Osteocyte (in vitro differentiated cells): ENCODE data around the gene FAM20C. TPM values are rescaled to one million over a fixed set of nuclear protein-coding genes. Genes with fewer than 3 reads are reported as not detected.
"Not testable (repeated sequence)": the region's sequence is repeated elsewhere in the genome, so short reads cannot be mapped to it uniquely, and the experiment has no call there.

Experiments used
- DNase-seq: peaks from one replicate; pipeline ENCODE4 v3.0.0; 2021; ENCODE audit warnings: mixed read lengths; ENCODE audit not compliant: unreplicated experiment; ENCODE audit errors: extremely low spot score
- H3K27ac Mint-ChIP-seq: one replicate; pipeline ENCODE4 v1.8.0; 2021; ENCODE audit warnings: mild to moderate bottlenecking, mixed read lengths; ENCODE audit not compliant: unreplicated experiment
- H3K27me3 Mint-ChIP-seq: one replicate; pipeline ENCODE4 v1.8.0; 2021; ENCODE audit warnings: mixed read lengths; ENCODE audit not compliant: unreplicated experiment
- H3K36me3 Mint-ChIP-seq: one replicate; pipeline ENCODE4 v1.8.0; 2021; ENCODE audit warnings: mixed read lengths; ENCODE audit not compliant: unreplicated experiment
- H3K4me1 Mint-ChIP-seq: one replicate; pipeline ENCODE4 v1.8.0; 2021; ENCODE audit warnings: mixed read lengths; ENCODE audit not compliant: unreplicated experiment
- H3K4me3 Mint-ChIP-seq: one replicate; pipeline ENCODE4 v1.8.0; 2021; ENCODE audit warnings: mild to moderate bottlenecking, moderate library complexity, mixed read lengths; ENCODE audit not compliant: unreplicated experiment
- H3K9me3 Mint-ChIP-seq: one replicate; pipeline ENCODE4 v1.8.0; 2021; ENCODE audit warnings: mixed read lengths; ENCODE audit not compliant: unreplicated experiment
- total RNA-seq: library from RNA; stranded (reverse); gene quantifications from 2 replicates; pipeline ENCODE4 v1.2.1, GENCODE V29; 2021
- TF ChIP-seq, protein P1 (sequence below): fragments of 200-600 bp; sonication (generic); IDR thresholded peaks from 2 replicates; pipeline ENCODE4 v1.5.0; 2021; ENCODE audit warnings: antibody characterized with exemption, mild to moderate bottlenecking, moderate library complexity

Gene FAM20C
- total RNA-seq, 1 donor from 2014 or later, result 143 TPM

DNA sequence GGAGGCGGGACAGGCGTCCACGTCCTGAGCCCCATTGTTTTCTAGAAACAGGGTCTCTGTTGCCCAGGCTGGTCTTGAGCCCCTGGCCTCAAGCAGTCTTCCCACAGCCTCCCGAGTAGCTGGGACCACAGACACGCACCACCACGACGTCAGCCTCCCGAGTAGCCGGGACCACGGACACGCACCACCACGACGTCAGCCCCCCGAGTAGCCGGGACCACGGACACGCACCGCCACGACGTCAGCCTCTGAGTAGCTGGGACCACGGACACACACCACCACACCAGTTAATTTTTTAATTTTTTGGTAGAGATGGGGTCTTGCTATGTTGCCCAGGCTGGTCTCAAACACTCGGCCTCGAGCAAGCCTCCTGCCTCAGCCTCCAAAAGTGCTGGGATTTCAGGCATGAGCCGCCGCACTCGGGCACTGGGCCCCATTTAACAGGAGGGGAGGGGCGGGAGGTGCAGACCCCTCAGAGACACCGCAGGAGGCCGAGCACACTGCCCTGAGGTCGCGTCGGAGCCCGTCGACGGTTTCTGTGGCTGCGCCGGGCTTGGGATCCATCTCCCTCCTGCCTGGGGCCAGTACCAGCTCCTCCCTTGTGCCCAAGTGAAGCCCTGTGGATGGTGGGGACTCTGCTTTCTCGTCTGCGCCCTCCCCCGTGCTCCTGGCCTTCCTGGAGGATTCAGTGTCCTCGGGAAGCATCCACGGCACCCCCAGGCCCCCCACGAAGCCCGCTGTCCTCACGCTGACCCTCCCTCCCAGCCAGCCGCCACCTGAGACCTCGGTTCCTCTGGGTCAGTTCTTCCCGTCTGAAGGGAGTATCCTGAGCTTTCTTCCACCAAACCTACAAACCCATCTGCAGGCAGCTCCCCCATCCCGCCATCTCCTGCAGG, 13.0 kb downstream of the FAM20C start:
- TF ChIP-seq, protein P1, sequence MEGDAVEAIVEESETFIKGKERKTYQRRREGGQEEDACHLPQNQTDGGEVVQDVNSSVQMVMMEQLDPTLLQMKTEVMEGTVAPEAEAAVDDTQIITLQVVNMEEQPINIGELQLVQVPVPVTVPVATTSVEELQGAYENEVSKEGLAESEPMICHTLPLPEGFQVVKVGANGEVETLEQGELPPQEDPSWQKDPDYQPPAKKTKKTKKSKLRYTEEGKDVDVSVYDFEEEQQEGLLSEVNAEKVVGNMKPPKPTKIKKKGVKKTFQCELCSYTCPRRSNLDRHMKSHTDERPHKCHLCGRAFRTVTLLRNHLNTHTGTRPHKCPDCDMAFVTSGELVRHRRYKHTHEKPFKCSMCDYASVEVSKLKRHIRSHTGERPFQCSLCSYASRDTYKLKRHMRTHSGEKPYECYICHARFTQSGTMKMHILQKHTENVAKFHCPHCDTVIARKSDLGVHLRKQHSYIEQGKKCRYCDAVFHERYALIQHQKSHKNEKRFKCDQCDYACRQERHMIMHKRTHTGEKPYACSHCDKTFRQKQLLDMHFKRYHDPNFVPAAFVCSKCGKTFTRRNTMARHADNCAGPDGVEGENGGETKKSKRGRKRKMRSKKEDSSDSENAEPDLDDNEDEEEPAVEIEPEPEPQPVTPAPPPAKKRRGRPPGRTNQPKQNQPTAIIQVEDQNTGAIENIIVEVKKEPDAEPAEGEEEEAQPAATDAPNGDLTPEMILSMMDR, result no peak
- H3K36me3 Mint-ChIP-seq, result peaks cover 41% of the 10 kb centered on the region
- peaks cover 9% of the 10 kb centered on the region for H3K4me1 Mint-ChIP-seq
- H3K9me3 Mint-ChIP-seq, result no peaks in the 10 kb centered on the region
- no peak overlapping the region for H3K4me3 Mint-ChIP-seq
- DNase-seq, result no peak
- no peaks in the 10 kb centered on the region for H3K27me3 Mint-ChIP-seq
- H3K27ac Mint-ChIP-seq, result no peak overlapping the region

DNA sequence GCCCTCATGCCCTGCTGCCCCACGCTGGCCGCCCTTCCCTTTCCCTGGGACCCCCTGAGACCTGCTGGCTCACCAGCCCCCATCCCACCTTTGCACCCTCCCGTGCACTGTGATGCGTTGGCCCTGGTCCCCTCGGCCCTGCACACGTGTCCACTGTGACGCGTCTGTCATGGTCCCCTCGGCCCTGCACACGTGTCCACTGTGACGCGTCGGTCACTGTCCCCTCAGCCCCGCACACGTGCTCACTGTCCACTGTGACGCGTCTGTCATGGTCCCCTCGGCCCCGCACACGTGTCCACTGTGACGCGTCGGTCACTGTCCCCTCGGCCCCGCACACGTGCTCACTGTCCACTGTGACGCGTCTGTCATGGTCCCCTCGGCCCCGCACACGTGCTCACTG, 14.0 kb downstream of the FAM20C start:
- H3K36me3 Mint-ChIP-seq, result peaks cover 37% of the 10 kb centered on the region
- not testable (repeated sequence) for H3K4me1 Mint-ChIP-seq, H3K9me3 Mint-ChIP-seq, DNase-seq, H3K27me3 Mint-ChIP-seq, H3K27ac Mint-ChIP-seq, H3K4me3 Mint-ChIP-seq

DNA sequence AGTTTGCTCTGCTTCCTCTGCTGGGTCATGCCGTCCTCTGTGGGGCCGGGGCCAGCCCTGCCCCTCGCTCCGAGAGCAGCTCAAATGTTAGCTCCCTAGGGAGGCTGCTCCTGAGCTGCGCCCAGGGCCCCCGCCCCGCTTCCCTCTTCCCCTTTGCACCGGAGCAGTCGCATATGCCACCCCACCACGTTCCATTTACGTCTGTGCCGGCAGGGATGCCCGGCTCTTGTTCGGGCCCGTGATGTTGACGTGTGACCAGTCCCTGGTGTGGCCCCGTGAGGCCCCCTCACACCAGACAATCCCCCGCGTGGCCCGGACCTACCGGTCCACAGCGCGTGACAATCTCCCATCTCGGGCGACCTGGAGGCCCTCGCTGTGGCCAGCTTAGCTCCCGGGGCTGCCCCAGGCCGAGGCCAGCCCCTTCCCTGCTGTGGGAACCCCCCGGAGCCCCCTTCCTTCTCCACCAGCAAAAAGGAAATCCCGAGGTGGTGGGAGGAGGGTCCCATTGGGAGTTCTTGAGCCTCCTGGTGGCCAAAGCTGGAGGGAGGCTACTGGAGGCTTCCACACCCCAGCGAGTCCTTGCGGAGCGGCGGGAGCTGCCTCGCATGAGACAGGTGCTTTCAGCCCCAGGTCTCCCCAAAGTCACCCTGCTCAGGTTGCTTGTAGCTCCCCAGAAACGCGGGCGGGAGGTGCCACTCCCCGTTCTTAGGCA, 15.2 kb downstream of the FAM20C start:
- peaks cover 39% of the 10 kb centered on the region for H3K36me3 Mint-ChIP-seq
- H3K4me1 Mint-ChIP-seq, result peaks cover 8% of the 10 kb centered on the region
- TF ChIP-seq, protein P1, result peak; percentile 33
- DNase-seq, result no peak
- no peaks in the 10 kb centered on the region for H3K27me3 Mint-ChIP-seq
- no peak overlapping the region for H3K27ac Mint-ChIP-seq
- no peaks in the 10 kb centered on the region for H3K9me3 Mint-ChIP-seq
- no peak overlapping the region for H3K4me3 Mint-ChIP-seq

DNA sequence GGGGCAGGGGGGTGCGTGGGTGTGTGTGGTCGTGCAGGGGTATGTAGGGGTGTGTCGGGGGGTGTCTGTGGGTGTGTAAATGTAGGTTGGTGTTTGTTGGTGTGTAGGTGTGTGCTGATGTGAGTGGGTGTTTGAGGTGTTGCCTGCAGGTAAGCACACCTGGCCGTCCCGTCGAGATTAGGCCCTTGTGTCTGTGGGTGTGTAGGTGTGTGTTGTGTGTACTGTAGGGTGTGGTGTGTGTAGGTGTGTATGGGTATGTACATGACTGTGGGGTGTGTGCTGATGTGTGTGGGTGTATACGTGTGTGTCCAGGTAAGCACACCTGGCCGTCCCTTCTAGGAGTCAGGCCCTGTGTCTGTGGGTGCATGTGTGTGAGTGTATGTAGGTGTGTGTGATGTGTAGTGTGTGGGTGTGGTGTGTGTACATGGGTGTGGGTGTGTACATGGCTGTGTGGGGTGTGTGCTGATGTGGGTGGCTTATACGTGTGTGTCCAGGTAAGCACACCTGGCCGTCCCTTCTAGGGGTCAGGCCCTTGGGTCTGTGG, 15.8 kb downstream of the FAM20C start:
- Mint-ChIP-seq H3K9me3 (no peaks in the 10 kb centered on the region), H3K27me3 (no peaks in the 10 kb centered on the region), H3K4me1 (peaks cover 9% of the 10 kb centered on the region), H3K4me3 (no peak overlapping the region), H3K27ac (peak overlapping the region; percentile 19), H3K36me3 (peaks cover 38% of the 10 kb centered on the region)
- no peak for DNase-seq
- TF ChIP-seq, protein P1, result no peak

DNA sequence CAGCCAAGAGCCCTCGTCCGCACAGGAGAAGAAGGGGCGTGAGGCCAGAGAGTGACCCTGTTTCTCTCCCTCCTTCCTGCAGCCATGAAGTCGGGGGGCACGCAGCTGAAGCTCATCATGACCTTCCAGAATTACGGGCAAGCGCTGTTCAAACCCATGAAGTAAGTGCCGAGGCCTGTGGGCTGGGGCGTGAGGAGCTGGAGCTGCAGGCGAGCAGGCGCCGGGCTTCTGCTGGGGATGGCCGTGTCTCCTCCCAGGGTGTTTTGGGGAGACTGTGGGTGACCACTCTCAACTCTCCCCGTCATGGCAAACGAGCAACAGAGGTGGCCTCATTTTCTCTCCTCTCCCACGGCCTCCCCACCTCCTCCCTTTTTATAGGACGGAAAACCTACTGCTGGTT, 16.4 kb downstream of the FAM20C start:
- no peak overlapping the region for H3K4me3 Mint-ChIP-seq
- no peak overlapping the region for H3K27ac Mint-ChIP-seq
- no peaks in the 10 kb centered on the region for H3K27me3 Mint-ChIP-seq
- H3K36me3 Mint-ChIP-seq, result peaks cover 36% of the 10 kb centered on the region
- H3K9me3 Mint-ChIP-seq, result no peaks in the 10 kb centered on the region
- peaks cover 15% of the 10 kb centered on the region for H3K4me1 Mint-ChIP-seq
- no peak for DNase-seq
- TF ChIP-seq, protein P1, result no peak
